ENCODE results near the gene DUOX1.

DUOX1 gene

DNA sequence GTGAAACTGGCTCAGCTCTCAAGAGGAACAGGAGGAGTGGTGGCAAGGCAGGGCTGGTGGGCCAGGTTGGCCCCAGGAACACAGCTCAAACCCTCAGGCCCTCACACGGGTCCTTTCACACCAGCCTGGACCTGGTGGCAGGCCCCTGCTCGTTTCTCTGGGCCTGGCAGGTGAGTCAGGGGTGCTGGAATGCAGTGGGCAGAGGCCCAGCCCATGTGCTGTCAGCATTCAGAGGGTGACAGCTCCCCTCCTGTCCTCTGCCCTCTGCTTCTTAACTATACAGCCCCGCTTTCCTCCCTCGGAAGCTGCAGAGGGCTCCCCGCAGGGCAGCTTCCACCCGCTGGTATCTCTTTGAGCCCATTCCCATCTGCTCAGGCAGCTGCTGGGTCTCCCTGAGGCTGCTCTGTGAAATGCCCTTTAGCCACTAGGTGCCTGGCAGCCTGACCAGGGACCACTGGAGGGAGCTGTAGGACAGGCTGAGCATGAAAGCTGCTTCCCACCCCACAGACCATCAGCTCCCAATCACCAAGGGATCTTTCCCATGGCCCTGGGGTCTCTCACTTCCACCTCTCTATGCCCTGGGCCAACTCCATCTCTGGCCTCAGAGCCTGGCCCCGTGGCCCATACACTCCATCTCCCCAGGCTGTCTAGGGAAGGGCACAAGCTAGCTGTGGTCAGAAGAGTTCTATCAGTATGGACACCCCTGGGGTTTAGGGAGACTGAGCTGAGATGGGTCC is 33.1 kb downstream of the DUOX1 start:
- no peak for TF ChIP-seq TAF1 (IDR thresholded peaks at IDR 0.05; ENCODE audit: low read depth)
- no peak for TF ChIP-seq EP300 (IDR thresholded peaks at IDR 0.05; ENCODE audit: borderline replicate concordance)
- no peak for TF ChIP-seq FOXM1 (IDR thresholded peaks at IDR 0.05; ENCODE audit: borderline replicate concordance, low read depth)
- TF ChIP-seq ZBTB7A (IDR thresholded peaks at IDR 0.05; ENCODE audit: low read depth), result 0 out of 2 replicates have a peak, but pooled peaks have one; percentile 30
- TF ChIP-seq CEBPB (IDR thresholded peaks at IDR 0.05), result no peak
- peak; percentile 96 for TF ChIP-seq RAD21 (IDR thresholded peaks at IDR 0.05; ENCODE audit: low read depth)
- TF ChIP-seq YY1 (IDR thresholded peaks at IDR 0.05; ENCODE audit: low read depth), result no peak
- no peak for TF ChIP-seq TCF12 (IDR thresholded peaks at IDR 0.05; ENCODE audit: low read depth)
- TF ChIP-seq, protein P1, sequence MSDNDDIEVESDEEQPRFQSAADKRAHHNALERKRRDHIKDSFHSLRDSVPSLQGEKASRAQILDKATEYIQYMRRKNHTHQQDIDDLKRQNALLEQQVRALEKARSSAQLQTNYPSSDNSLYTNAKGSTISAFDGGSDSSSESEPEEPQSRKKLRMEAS (IDR thresholded peaks at IDR 0.05), result peak; percentile 19; the same call in 1 of the 2 replicates
- no peak for TF ChIP-seq NFIC (IDR thresholded peaks at IDR 0.05)
- TF ChIP-seq, protein P2, sequence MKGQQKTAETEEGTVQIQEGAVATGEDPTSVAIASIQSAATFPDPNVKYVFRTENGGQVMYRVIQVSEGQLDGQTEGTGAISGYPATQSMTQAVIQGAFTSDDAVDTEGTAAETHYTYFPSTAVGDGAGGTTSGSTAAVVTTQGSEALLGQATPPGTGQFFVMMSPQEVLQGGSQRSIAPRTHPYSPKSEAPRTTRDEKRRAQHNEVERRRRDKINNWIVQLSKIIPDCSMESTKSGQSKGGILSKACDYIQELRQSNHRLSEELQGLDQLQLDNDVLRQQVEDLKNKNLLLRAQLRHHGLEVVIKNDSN (IDR thresholded peaks at IDR 0.05), result no peak
- TF ChIP-seq TEAD4 (IDR thresholded peaks at IDR 0.05), result peak; percentile 79
- no peak for TF ChIP-seq EGR1 (IDR thresholded peaks at IDR 0.05)

DNA sequence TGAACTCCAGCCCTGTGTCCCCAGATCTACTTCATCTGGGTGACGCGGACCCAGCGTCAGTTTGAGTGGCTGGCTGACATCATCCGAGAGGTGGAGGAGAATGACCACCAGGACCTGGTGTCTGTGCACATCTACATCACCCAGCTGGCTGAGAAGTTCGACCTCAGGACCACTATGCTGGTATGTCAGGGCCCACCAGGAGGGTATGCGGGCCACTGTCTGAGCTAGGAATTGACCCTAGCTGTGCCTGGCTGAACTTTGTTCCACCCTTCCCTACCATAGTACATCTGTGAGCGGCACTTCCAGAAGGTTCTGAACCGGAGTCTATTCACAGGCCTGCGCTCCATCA is 33.7 kb downstream of the DUOX1 start:
- TF ChIP-seq, protein P1 (IDR thresholded peaks at IDR 0.05), result no peak
- no peak for TF ChIP-seq ZBTB7A (IDR thresholded peaks at IDR 0.05; ENCODE audit: low read depth)
- TF ChIP-seq, protein P2 (IDR thresholded peaks at IDR 0.05), result no peak
- TF ChIP-seq RAD21 (IDR thresholded peaks at IDR 0.05; ENCODE audit: low read depth), result no peak
- TF ChIP-seq, protein P3, sequence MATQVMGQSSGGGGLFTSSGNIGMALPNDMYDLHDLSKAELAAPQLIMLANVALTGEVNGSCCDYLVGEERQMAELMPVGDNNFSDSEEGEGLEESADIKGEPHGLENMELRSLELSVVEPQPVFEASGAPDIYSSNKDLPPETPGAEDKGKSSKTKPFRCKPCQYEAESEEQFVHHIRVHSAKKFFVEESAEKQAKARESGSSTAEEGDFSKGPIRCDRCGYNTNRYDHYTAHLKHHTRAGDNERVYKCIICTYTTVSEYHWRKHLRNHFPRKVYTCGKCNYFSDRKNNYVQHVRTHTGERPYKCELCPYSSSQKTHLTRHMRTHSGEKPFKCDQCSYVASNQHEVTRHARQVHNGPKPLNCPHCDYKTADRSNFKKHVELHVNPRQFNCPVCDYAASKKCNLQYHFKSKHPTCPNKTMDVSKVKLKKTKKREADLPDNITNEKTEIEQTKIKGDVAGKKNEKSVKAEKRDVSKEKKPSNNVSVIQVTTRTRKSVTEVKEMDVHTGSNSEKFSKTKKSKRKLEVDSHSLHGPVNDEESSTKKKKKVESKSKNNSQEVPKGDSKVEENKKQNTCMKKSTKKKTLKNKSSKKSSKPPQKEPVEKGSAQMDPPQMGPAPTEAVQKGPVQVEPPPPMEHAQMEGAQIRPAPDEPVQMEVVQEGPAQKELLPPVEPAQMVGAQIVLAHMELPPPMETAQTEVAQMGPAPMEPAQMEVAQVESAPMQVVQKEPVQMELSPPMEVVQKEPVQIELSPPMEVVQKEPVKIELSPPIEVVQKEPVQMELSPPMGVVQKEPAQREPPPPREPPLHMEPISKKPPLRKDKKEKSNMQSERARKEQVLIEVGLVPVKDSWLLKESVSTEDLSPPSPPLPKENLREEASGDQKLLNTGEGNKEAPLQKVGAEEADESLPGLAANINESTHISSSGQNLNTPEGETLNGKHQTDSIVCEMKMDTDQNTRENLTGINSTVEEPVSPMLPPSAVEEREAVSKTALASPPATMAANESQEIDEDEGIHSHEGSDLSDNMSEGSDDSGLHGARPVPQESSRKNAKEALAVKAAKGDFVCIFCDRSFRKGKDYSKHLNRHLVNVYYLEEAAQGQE (IDR thresholded peaks at IDR 0.05; ENCODE audit: low read depth), result no peak
- TF ChIP-seq CEBPB (IDR thresholded peaks at IDR 0.05), result no peak
- no peak for TF ChIP-seq NFIC (IDR thresholded peaks at IDR 0.05)
- TF ChIP-seq TAF1 (IDR thresholded peaks at IDR 0.05; ENCODE audit: low read depth), result no peak
- no peak for TF ChIP-seq CREB1 (IDR thresholded peaks at IDR 0.05; ENCODE audit: low read depth)
- TF ChIP-seq TEAD4 (IDR thresholded peaks at IDR 0.05), result no peak
- TF ChIP-seq EP300 (IDR thresholded peaks at IDR 0.05; ENCODE audit: borderline replicate concordance), result no peak
- no peak for TF ChIP-seq TCF12 (IDR thresholded peaks at IDR 0.05; ENCODE audit: low read depth)

DNA sequence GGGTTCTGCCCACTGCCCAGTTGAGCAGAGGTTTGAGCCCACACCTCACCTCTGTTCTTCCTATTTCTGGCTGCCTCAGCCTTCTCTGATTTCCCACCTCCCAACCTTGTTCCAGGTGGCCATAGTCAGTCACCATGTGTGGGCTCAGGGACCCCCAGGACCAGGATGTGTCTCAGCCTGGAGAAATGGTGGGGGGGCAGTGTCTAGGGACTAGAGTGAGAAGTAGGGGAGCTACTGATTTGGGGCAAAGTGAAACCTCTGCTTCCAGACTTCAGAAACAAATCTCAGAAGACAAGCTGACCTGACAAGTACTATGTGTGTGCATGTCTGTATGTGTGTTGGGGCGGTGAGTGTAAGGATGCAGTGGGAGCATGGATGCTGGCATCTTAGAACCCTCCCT is 35.1 kb downstream of the DUOX1 start:
- TF ChIP-seq, protein P1 (IDR thresholded peaks at IDR 0.05), result no peak
- no peak for TF ChIP-seq CEBPB (IDR thresholded peaks at IDR 0.05)
- no peak for TF ChIP-seq TAF1 (IDR thresholded peaks at IDR 0.05; ENCODE audit: low read depth)
- TF ChIP-seq, protein P2 (IDR thresholded peaks at IDR 0.05), result no peak
- no peak for TF ChIP-seq TEAD4 (IDR thresholded peaks at IDR 0.05)
- no peak for TF ChIP-seq NFIC (IDR thresholded peaks at IDR 0.05)
- TF ChIP-seq EGR1 (IDR thresholded peaks at IDR 0.05), result no peak
- TF ChIP-seq RAD21 (IDR thresholded peaks at IDR 0.05; ENCODE audit: low read depth), result no peak
- no peak for TF ChIP-seq CREB1 (IDR thresholded peaks at IDR 0.05; ENCODE audit: low read depth)
- no peak for TF ChIP-seq TCF12 (IDR thresholded peaks at IDR 0.05; ENCODE audit: low read depth)
- TF ChIP-seq, protein P3 (IDR thresholded peaks at IDR 0.05; ENCODE audit: low read depth), result no peak
- TF ChIP-seq FOXM1 (IDR thresholded peaks at IDR 0.05; ENCODE audit: borderline replicate concordance, low read depth), result no peak
- no peak for TF ChIP-seq ZBTB7A (IDR thresholded peaks at IDR 0.05; ENCODE audit: low read depth)
- no peak for TF ChIP-seq EP300 (IDR thresholded peaks at IDR 0.05; ENCODE audit: borderline replicate concordance)
- no peak for TF ChIP-seq YY1 (IDR thresholded peaks at IDR 0.05; ENCODE audit: low read depth)

DNA sequence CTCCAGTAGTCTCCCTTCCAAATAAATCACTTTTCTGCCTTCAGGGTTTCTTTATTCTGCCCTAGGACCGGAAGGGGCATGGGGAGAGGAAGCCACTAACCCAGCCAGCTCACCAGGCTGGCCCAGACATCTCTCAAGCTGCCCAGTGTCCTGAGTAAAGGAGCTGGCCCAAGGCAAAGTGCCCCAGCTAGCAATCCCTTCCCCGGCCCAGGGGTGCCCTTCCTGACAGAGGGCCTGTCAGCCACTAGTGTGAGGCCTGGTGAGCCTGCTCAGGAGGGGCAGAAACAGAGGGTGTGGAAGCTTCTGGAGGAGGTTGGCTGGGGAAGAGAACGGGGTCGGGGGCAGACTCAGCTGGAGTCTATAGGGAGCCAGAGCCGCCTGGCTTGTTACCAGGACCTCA is 35.7 kb downstream of the DUOX1 start:
- TF ChIP-seq, protein P1 (IDR thresholded peaks at IDR 0.05), result no peak
- no peak for TF ChIP-seq YY1 (IDR thresholded peaks at IDR 0.05; ENCODE audit: low read depth)
- TF ChIP-seq, protein P2 (IDR thresholded peaks at IDR 0.05), result no peak
- TF ChIP-seq NFIC (IDR thresholded peaks at IDR 0.05), result no peak
- TF ChIP-seq RAD21 (IDR thresholded peaks at IDR 0.05; ENCODE audit: low read depth), result no peak
- no peak for TF ChIP-seq CREB1 (IDR thresholded peaks at IDR 0.05; ENCODE audit: low read depth)
- TF ChIP-seq ZBTB7A (IDR thresholded peaks at IDR 0.05; ENCODE audit: low read depth), result no peak
- TF ChIP-seq TCF12 (IDR thresholded peaks at IDR 0.05; ENCODE audit: low read depth), result no peak
